Measurements from ENCODE around the gene NETO1. TPM values are rescaled to one million over a fixed set of nuclear protein-coding genes. Genes with fewer than 3 reads are reported as not detected.

NETO1 gene, protein sequence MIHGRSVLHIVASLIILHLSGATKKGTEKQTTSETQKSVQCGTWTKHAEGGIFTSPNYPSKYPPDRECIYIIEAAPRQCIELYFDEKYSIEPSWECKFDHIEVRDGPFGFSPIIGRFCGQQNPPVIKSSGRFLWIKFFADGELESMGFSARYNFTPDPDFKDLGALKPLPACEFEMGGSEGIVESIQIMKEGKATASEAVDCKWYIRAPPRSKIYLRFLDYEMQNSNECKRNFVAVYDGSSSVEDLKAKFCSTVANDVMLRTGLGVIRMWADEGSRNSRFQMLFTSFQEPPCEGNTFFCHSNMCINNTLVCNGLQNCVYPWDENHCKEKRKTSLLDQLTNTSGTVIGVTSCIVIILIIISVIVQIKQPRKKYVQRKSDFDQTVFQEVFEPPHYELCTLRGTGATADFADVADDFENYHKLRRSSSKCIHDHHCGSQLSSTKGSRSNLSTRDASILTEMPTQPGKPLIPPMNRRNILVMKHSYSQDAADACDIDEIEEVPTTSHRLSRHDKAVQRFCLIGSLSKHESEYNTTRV
- total RNA-seq, result 6.0 TPM

DNA sequence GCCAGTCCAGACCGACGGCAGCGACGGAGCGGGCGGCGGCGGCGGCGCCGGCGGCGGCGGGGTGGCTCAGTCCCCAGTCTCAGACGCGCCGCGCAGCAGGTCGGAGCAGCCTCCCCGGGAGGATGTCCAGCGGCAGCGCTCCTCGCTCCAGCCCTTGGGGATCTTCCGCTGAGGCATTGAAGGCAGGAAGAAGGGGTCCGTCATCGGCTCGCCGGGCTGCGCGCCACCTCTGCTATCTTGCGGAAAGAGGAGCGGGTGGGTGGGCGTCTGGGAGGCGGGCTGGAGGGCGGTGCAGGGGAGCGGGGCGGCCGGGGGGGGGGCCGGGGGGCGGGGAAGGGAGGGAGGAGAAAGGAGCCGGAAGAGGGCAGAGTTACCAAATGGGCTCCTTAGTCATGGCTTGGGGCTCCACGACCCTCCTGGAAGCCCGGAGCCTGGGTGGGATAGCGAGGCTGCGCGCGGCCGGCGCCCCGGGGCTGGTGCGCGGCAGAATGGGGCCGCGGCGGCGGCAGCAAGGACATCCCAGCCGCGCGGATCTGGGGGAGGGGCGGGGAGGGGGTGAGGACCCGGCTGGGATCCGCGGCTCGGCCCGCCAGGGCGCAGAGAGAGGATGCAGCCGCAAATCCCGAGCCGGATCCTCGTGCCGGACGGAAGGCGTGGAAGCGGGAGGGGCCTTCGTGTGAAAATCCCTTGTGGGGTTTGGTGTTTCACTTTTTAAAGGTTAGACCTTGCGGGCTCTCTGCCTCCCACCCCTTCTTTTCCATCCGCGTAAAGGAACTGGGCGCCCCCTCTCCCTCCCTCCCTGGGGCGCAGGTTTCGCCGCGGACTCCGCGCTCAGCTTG lies at the start of gene NETO1:
NETO1 (minus strand) TSS at position 242 of the 839 bp plus-strand sequence. CDS start 696 bp downstream, outside the sequence.
- intact Hi-C loops (cut with DNase I), result no loop called here
- no peak for DNase-seq (ENCODE audit: low spot score)
- ATAC-seq, result peak; percentile 39

GRCh38 chr18:72910045-72910444 lies 42.3 kb upstream of the NETO1 start:
- DNase-seq (ENCODE audit: low spot score) (no peak), ATAC-seq (peak; percentile 67)
- intact Hi-C loops (cut with DNase I), result no loop called here

GRCh38 chr18:72908181-72908580 lies 40.4 kb upstream of the NETO1 start:
- no peak for DNase-seq (ENCODE audit: low spot score)
- no peak for ATAC-seq
- intact Hi-C loops (cut with DNase I), result no loop called here

DNA sequence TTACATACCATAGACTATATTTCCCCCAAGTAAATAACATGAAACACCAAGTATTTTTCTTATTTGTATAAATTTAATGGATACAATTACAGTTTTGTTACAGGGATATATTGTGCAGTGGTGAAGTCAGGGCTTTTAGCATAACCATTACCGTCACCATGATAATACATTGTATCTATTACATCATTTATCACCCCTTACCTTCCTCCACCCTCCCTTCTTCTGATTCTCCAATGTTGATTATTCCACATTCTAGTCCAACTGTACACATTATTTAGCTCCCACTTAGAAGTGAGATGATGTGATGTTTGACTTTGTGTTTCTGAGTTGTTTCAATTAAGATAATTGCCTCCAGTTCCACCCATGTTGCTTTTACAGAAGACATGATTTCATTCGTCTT lies 35.2 kb upstream of the NETO1 start:
- intact Hi-C loops (cut with DNase I), result no loop called here
- DNase-seq (ENCODE audit: low spot score), result no peak

DNA sequence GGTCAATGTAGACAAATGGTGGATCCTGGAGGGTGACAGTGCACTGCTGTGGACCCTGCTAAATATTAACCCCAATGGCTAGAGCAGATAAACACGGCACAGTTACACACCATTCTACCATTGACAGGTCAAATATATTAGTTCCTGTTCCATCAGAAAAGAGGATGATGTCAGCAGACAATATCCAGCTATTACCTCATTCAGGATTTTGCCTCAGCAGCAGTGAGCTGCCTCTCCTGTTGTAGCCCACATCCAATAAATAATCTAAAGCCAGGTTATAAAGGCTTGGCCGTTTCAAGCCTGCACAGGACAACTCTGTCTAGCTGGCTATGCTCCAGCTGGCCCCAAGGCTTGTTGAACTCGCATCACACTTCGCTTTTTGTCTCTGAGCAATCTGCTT lies 31.6 kb upstream of the NETO1 start:
- intact Hi-C loops (cut with DNase I), result no loop called here
- ATAC-seq, result no peak
- no peak for DNase-seq (ENCODE audit: low spot score)

More for the DNA sequence above, 35.2 kb upstream of the NETO1 start:
- no peak for ATAC-seq

DNA sequence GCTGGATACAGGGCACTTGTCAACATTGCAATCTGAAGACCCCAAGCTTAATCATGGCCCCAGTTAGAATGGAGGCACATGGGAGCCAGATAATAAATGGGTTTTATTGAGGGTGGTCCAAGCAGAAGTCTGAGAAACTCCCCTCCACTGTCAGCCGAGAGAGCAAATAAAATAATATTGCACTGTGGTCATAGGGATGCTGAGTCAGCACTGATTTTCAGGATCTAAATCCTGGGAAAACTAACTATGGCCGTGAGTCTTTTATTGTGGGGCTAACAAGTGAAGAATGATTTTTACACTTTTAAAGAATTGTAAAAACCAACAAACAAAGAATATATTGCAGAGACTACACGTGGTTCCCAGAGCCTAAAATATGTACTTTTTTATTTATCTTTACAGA lies 31.1 kb upstream of the NETO1 start:
- DNase-seq (ENCODE audit: low spot score) (no peak), ATAC-seq (no peak)
- intact Hi-C loops (cut with DNase I), result no loop called here

- DNase-seq (ENCODE audit: low spot score) (no peak), ATAC-seq (no peak)
- intact Hi-C loops (cut with DNase I), result no loop called here
These were observed 27.8 kb upstream of the NETO1 start for GRCh38 chr18:72895548-72895947.

DNA sequence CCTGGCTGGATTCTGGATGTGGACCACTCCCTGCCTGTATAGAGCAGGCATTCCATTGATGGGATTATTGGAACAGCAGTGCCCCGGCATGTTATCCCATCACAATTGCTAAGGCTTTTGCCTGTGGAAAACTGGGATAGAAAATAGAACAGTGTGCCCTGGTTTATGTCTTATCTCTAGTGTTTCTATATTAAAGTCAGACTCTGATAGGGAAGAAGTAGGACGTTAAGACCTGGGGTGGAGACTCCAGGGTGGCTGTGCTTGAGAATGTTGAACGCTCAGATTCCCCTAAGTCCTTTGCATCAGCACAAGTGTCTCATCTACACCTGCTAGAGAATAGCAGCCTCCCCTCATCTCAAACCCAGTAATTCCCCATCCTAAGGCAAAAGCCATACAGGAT lies 10.8 kb upstream of the NETO1 start:
- no peak for ATAC-seq
- intact Hi-C loops (cut with DNase I), result no loop called here
- no peak for DNase-seq (ENCODE audit: low spot score)

- no peak for DNase-seq (ENCODE audit: low spot score)
These were observed 10.4 kb upstream of the NETO1 start for GRCh38 chr18:72878143-72878542.

DNA sequence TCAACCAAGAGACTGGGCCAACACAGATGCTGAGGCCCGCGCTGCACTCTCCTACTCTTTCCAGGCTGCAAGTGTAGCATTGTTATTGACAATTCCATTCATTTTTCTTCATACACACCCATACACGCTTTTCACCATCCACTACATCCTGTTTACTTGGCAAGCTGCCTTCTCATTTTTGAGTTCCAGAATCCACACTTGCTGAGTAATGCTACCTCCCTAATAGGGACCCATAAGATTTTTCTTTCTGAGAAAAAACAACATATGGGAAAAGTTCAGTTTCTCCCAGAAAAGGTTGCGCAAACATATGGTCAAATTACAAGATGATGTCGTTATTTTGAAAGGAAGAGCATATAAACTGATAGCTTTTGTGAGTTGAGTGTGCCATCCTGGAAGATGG lies 3.3 kb upstream of the NETO1 start:
- intact Hi-C loops (cut with DNase I), result no loop called here
- DNase-seq (ENCODE audit: low spot score) (no peak), ATAC-seq (peak; percentile 48)

More at GRCh38 chr18:72878143-72878542, 10.4 kb upstream of the NETO1 start:
- intact Hi-C loops (cut with DNase I), result no loop called here
- ATAC-seq, result no peak

GRCh38 chr18:72869226-72870185 lies 1.7 kb upstream of the NETO1 start:
- no peak for ATAC-seq
- intact Hi-C loops (cut with DNase I), result no loop called here

DNA sequence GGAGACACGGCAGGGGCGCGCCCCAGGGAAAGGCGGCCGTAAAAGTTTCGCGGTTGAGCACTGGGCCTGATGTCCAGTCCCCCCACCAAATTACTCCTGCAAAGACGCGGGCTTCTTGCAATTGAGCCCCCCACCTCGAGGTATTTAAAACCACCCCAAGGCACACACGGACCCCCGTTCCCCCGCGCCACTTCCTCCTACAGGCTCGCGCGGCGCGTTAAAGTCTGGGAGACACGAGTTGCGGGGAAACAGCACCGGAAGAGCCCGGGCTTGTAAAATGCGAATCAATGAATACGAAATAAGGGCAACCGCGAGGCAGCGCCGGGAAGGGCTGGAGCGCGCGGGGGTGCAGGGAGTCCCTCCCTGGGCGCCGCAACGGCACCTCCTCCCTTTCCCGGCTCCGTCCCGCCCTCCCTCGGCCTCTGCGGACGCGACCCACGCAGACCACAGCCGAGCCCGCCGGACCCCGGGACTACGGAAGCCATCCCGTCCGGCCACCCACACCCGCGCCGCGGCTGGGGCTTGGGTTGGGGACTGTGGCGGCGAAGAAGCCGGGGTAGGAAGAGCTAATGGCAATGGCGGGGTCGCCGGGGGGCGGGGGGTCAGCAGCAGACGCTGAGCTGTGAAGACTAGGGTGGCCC lies 918 bp upstream of the NETO1 start:
- DNase-seq (ENCODE audit: low spot score) (no peak), ATAC-seq (peak; percentile 25)

More at GRCh38 chr18:72869226-72870185, 1.7 kb upstream of the NETO1 start:
- DNase-seq (ENCODE audit: low spot score), result no peak

DNA sequence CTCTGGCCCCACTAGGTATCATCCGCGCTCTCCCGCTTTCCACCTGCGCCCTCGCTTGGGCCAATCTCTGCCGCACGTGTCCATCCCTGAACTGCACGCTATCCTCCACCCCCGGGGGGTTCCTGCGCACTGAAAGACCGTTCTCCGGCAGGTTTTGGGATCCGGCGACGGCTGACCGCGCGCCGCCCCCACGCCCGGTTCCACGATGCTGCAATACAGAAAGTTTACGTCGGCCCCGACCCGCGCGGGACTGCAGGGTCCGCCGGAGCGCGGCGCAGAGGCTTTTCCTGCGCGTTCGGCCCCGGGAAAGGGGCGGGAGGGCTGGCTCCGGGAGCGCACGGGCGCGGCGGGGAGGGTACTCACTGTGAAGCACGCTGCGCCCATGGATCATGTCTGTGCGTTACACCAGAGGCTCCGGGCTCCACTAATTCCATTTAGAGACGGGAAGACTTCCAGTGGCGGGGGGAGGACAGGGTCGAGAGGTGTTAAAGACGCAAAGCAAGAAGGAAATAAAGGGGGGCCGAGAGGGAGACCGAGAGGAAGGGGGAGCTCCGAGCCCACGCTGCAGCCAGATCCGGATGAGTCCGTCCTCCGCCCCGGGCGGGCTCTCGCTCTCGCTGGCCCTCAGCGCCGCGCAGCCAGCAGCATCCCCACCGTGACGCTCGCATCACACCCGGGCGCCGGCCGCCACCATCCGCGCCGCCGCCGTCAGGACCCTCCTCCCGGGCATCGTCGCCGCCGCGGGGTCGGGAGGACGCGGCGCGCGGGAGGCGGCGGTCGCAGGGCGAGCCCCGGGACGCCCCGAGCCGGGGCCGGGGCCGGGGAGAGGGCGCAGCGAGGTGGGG lies 664 bp downstream of the NETO1 start:
- no peak for ATAC-seq
- no peak for DNase-seq (ENCODE audit: low spot score)
- intact Hi-C loops (cut with DNase I), result no loop called here

More for the DNA sequence above, 918 bp upstream of the NETO1 start:
- intact Hi-C loops (cut with DNase I), result no loop called here

DNA sequence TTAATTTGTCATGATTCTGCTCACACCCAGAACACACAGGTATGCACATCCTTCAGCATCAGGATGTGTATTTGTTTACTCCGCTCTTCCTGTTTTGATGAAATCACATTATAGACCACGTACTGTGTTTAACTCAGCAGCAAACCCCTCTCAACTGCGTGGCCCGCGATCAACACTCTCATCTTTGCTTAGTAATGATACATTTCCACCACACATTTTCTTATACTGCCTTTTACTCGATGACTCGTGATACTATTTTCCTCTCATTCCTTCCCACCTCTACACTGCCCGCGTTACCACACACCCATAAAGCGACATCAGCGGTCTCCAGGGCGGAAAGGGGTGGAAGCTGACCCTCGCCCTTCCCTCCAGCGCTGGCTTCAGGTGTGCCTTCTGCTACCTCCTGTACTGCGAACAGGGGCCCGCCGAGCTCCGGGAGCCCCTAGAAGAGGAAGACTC lies 1.3 kb downstream of the NETO1 start:
- DNase-seq (ENCODE audit: low spot score), result no peak
- intact Hi-C loops (cut with DNase I), result no loop called here
- ATAC-seq, result no peak

- intact Hi-C loops (cut with DNase I), result no loop called here
- ATAC-seq (no peak), DNase-seq (ENCODE audit: low spot score) (no peak)
These were observed 4.0 kb downstream of the NETO1 start for GRCh38 chr18:72863754-72864153.

DNA sequence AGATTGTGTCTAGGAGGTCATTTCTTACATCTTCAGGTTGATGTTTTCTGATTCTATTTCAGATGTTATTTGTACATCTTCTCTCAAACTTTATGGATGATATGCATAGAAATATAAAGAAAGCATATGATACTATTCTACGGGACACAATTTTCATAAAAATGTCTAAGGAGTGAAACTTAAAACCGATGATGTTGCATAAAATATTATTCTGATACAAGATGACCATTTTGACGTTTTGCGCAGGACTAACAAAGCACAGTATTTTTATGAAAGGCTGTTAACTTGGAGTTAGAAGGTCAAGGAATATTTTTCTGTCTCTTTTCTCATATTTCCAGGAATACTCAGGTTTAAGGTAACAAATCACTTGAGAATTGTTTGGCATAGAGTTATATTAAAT lies 8.7 kb downstream of the NETO1 start:
- no peak for DNase-seq (ENCODE audit: low spot score)
- intact Hi-C loops (cut with DNase I), result no loop called here
- ATAC-seq, result no peak

- no peak for DNase-seq (ENCODE audit: low spot score)
- no peak for ATAC-seq
- intact Hi-C loops (cut with DNase I), result no loop called here
These were observed 18.1 kb downstream of the NETO1 start for GRCh38 chr18:72849671-72850070.
